AG10803 (cell line): Measurements from ENCODE around the gene LPP.

Source experiments
- DNase-seq: peaks from one replicate; pipeline ENCODE4 v3.0.0; 2010; ENCODE audit warnings: low read depth
- H3K4me3 ChIP-seq: 2 replicates; pipeline ENCODE4 v1.5.1; 2011; ENCODE audit warnings: mild to moderate bottlenecking, low read length, control low read depth
- TF ChIP-seq, protein P1 (sequence below): conservative IDR thresholded peaks from 2 replicates; pipeline ENCODE4 v1.5.1; 2011; ENCODE audit warnings: mild to moderate bottlenecking, low read length, control low read depth, inconsistent platforms

Gene LPP

DNA sequence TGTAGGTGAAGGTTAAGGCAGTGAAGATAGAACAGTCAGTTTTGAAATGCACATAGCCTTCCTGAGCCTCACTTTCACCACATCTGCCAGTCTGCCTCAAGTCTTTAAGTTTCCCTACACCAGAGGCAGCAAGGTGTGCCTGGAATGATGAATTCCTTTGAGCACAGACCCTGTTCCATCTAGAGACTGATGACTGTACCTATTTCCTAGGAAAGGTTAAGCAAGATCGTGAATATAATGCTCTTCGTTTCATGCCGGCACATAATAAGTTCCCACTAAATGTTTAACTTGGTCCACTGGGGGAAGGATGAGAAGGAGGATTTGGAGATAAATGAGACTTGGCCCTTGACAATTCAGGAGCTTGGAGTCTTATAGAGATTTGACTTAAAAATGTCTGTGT, 141.9 kb downstream of the LPP start:
- no peak for DNase-seq
- H3K4me3 ChIP-seq: no peak overlapping the region

GRCh38 chr3:188296761-188297612, 143.0 kb downstream of the LPP start:
- no peak overlapping the region for H3K4me3 ChIP-seq
- TF ChIP-seq, protein P1, sequence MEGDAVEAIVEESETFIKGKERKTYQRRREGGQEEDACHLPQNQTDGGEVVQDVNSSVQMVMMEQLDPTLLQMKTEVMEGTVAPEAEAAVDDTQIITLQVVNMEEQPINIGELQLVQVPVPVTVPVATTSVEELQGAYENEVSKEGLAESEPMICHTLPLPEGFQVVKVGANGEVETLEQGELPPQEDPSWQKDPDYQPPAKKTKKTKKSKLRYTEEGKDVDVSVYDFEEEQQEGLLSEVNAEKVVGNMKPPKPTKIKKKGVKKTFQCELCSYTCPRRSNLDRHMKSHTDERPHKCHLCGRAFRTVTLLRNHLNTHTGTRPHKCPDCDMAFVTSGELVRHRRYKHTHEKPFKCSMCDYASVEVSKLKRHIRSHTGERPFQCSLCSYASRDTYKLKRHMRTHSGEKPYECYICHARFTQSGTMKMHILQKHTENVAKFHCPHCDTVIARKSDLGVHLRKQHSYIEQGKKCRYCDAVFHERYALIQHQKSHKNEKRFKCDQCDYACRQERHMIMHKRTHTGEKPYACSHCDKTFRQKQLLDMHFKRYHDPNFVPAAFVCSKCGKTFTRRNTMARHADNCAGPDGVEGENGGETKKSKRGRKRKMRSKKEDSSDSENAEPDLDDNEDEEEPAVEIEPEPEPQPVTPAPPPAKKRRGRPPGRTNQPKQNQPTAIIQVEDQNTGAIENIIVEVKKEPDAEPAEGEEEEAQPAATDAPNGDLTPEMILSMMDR: no peak
- peak; percentile 83 for DNase-seq

More for the DNA sequence above, 141.9 kb downstream of the LPP start:
- TF ChIP-seq, protein P1: no peak

- no peak overlapping the region for H3K4me3 ChIP-seq
- DNase-seq: no peak
- TF ChIP-seq, protein P1: no peak
Observed at GRCh38 chr3:188298585-188298984, 144.6 kb downstream of the LPP start.

DNA sequence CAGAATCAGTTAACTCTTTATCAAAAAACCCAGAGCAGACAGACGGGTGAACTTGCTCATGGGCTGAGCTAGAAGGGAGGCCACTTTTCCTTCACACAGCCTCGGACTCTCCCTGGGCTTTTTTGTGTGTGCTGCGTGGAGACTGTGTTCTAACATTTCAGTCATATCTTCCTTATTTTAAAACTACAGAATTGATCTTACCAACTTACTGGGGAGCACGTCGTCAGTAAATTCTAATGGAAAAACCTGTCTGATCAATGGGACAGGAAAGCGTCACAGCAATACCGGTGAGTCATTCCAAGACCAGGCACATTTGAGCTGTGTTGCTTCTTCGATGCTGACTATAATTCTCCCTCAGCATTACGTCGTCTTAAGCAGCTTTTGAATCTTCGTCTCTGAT, 145.1 kb downstream of the LPP start:
- DNase-seq: no peak
- H3K4me3 ChIP-seq: no peak overlapping the region
- TF ChIP-seq, protein P1: no peak

GRCh38 chr3:188299708-188300107, 145.8 kb downstream of the LPP start:
- no peak for DNase-seq
- TF ChIP-seq, protein P1: no peak
- no peak overlapping the region for H3K4me3 ChIP-seq

DNA sequence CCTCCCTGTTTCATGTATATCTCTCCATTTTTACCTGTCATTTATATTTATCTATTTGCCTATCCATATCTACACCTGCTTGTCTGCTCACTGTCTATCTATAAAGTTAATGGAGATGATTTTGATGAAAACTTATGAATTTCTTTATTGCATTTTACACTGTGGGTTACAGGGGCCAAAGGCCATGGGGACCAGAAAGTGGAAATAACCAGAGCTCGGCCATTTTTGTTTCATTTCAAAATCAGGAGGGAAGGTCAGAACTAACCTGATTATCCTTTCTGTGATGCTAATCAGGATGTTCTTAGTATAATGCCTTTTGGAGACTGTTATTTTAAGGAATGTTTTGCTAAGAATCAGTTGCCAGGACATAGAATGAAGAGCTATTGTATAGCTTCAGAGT, 147.2 kb downstream of the LPP start:
- TF ChIP-seq, protein P1: no peak
- DNase-seq: no peak
- H3K4me3 ChIP-seq: no peak overlapping the region

GRCh38 chr3:188303286-188303799, 149.4 kb downstream of the LPP start:
- TF ChIP-seq, protein P1: no peak
- DNase-seq: no peak
- H3K4me3 ChIP-seq: no peak overlapping the region
